Activated CD4-positive, alpha-beta T cell treated with anti-CD3 and anti-CD28 coated beads, Interleukin-2, amount 10 ng/mL, durations not matched to agents 7 days and 5 days (primary cell): ENCODE measurements around the gene PCDH17. TPM values are rescaled to one million over a fixed set of nuclear protein-coding genes. Genes with fewer than 3 reads are reported as not detected.

Source experiments
- CTCF ChIA-PET: fragments of 350-600 bp; sonication (Branson Sonifier 250); formaldehyde crosslinking; loops from one replicate; lab custom pipeline; 2021; ENCODE audit warnings: antibody characterized with exemption; lab: Charles Lee
- POLR2A ChIA-PET: fragments of 350-600 bp; sonication (Branson Sonifier 250); formaldehyde crosslinking; loops from one replicate; lab custom pipeline; 2021; ENCODE audit warnings: antibody characterized with exemption; lab: Charles Lee
- DNase-seq: peaks from one replicate; pipeline ENCODE4 v3.0.0-alpha.2; 2020
- H3K27ac Mint-ChIP-seq: one replicate; pipeline ENCODE4 v1.8.0; 2021; ENCODE audit warnings: mild to moderate bottlenecking, moderate library complexity, mixed read lengths
- H3K27me3 Mint-ChIP-seq: one replicate; pipeline ENCODE4 v1.8.0; 2021; ENCODE audit warnings: mixed read lengths
- H3K36me3 Mint-ChIP-seq: one replicate; pipeline ENCODE4 v1.8.0; 2021; ENCODE audit warnings: low read depth, mixed read lengths
- H3K4me1 Mint-ChIP-seq: one replicate; pipeline ENCODE4 v1.8.0; 2021; ENCODE audit warnings: mixed read lengths
- H3K4me3 Mint-ChIP-seq: one replicate; pipeline ENCODE4 v1.8.0; 2021; ENCODE audit warnings: mild to moderate bottlenecking, moderate library complexity, mixed read lengths
- H3K9me3 Mint-ChIP-seq: one replicate; pipeline ENCODE4 v1.8.0; 2021; ENCODE audit warnings: mixed read lengths
- total RNA-seq, 2 experiments: library from RNA; stranded (reverse); gene quantifications; one replicate each; pipeline ENCODE4 v1.2.3, GENCODE V29; 2021

Gene PCDH17
- total RNA-seq = not detected

GRCh38 chr13:57631596-57632275 lies at the start of gene PCDH17:
Gene PCDH17, plus strand, starts transcription at chr13:57631744. Its CDS starts 803 bp downstream, at chr13:57632547.
- Mint-ChIP-seq H3K27ac (peak within 1 kb of the TSS; percentile 48), H3K4me3 (peak within 1 kb of the TSS; percentile 69), H3K4me1 (peaks cover 19% of the 10 kb centered on the region), H3K36me3 (peaks cover 6% of the 10 kb centered on the region), H3K27me3 (peaks cover 61% of the 10 kb centered on the region), H3K9me3 (peaks cover 3% of the 10 kb centered on the region)
- ChIA-PET POLR2A (no interaction called here), CTCF (no interaction called here)
- peak; percentile 7 for DNase-seq

- Mint-ChIP-seq H3K36me3 (no peaks in the 10 kb centered on the region), H3K4me3 (no peak overlapping the region), H3K9me3 (no peaks in the 10 kb centered on the region), H3K27ac (no peak overlapping the region), H3K27me3 (no peaks in the 10 kb centered on the region), H3K4me1 (no peaks in the 10 kb centered on the region)
- no peak for DNase-seq
- ChIA-PET CTCF (no interaction called here), POLR2A (no interaction called here)
Measured at GRCh38 chr13:57582032-57582431, 49.5 kb upstream of the PCDH17 start.

GRCh38 chr13:57583529-57583928 lies 48.0 kb upstream of the PCDH17 start:
- POLR2A ChIA-PET = no interaction called here
- CTCF ChIA-PET = no interaction called here
- H3K4me1 Mint-ChIP-seq = no peaks in the 10 kb centered on the region
- H3K4me3 Mint-ChIP-seq = no peak overlapping the region
- H3K27ac Mint-ChIP-seq = no peak overlapping the region
- H3K36me3 Mint-ChIP-seq = no peaks in the 10 kb centered on the region
- H3K27me3 Mint-ChIP-seq = no peaks in the 10 kb centered on the region
- no peaks in the 10 kb centered on the region for H3K9me3 Mint-ChIP-seq
- DNase-seq = no peak

- no peak overlapping the region for H3K4me3 Mint-ChIP-seq
- CTCF ChIA-PET = no interaction called here
- H3K27me3 Mint-ChIP-seq = no peaks in the 10 kb centered on the region
- POLR2A ChIA-PET = no interaction called here
- no peaks in the 10 kb centered on the region for H3K9me3 Mint-ChIP-seq
- no peak for DNase-seq
- no peaks in the 10 kb centered on the region for H3K36me3 Mint-ChIP-seq
- no peak overlapping the region for H3K27ac Mint-ChIP-seq
- H3K4me1 Mint-ChIP-seq = no peaks in the 10 kb centered on the region
Measured at GRCh38 chr13:57588639-57589038, 42.9 kb upstream of the PCDH17 start.

- Mint-ChIP-seq H3K4me3 (no peak overlapping the region), H3K9me3 (no peaks in the 10 kb centered on the region), H3K27ac (no peak overlapping the region), H3K4me1 (no peaks in the 10 kb centered on the region), H3K36me3 (no peaks in the 10 kb centered on the region), H3K27me3 (no peaks in the 10 kb centered on the region)
- ChIA-PET POLR2A (no interaction called here), CTCF (no interaction called here)
- DNase-seq = no peak
Measured at GRCh38 chr13:57595775-57596174, 35.8 kb upstream of the PCDH17 start.

DNA sequence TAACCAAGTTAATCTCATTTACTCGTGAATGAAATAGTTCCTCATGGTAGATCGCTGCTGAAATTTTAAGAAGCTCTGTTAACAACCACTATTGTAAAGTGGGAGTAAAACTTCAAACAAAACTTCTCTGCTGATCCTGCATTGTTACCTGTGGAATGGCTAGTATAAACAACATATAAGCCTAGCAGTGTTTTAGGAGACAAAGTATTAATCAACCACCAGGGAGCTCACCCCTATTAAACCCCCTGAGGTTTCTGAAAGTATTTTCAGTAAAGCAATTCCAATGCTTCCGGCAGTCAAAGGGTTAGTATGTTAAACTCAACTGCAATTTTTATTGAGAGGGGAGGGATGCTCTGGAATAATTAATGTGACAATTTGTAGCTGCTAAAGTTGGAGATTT lies 30.0 kb upstream of the PCDH17 start:
- Mint-ChIP-seq H3K9me3 (no peaks in the 10 kb centered on the region), H3K36me3 (no peaks in the 10 kb centered on the region), H3K27ac (no peak overlapping the region), H3K4me1 (no peaks in the 10 kb centered on the region), H3K4me3 (no peak overlapping the region), H3K27me3 (no peaks in the 10 kb centered on the region)
- no peak for DNase-seq
- ChIA-PET CTCF (no interaction called here), POLR2A (no interaction called here)

- DNase-seq = no peak
- ChIA-PET POLR2A (no interaction called here), CTCF (no interaction called here)
- no peaks in the 10 kb centered on the region for H3K4me1 Mint-ChIP-seq
- H3K27me3 Mint-ChIP-seq = no peaks in the 10 kb centered on the region
- H3K4me3 Mint-ChIP-seq = no peak overlapping the region
- H3K9me3 Mint-ChIP-seq = no peaks in the 10 kb centered on the region
- no peak overlapping the region for H3K27ac Mint-ChIP-seq
- no peaks in the 10 kb centered on the region for H3K36me3 Mint-ChIP-seq
Measured at GRCh38 chr13:57604442-57604841, 27.1 kb upstream of the PCDH17 start.

DNA sequence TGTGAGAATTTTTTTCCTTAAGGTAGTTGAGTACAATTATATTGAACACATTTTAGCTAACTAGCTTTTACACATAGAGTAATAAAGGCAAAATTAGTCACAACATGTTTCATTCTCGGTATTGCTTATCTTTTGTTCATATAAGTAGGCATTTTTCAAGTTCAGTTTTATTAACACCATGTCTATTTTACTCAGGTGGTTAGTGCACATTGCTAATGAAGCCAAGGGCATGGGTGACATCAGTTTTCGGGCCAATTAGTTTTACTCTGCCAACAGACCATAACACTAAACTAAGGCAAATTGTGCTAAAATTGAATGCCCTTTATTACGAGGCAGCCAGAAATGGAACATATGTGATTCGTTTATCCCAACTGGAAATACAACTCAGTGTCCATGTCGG lies 19.6 kb upstream of the PCDH17 start:
- H3K4me1 Mint-ChIP-seq = no peaks in the 10 kb centered on the region
- ChIA-PET POLR2A (no interaction called here), CTCF (no interaction called here)

GRCh38 chr13:57612568-57612967 lies 19.0 kb upstream of the PCDH17 start:
- no peaks in the 10 kb centered on the region for H3K4me1 Mint-ChIP-seq
- DNase-seq = no peak
- H3K27ac Mint-ChIP-seq = no peak overlapping the region
- no peaks in the 10 kb centered on the region for H3K9me3 Mint-ChIP-seq
- no peaks in the 10 kb centered on the region for H3K27me3 Mint-ChIP-seq
- no peaks in the 10 kb centered on the region for H3K36me3 Mint-ChIP-seq
- no peak overlapping the region for H3K4me3 Mint-ChIP-seq
- ChIA-PET POLR2A (no interaction called here), CTCF (no interaction called here)

More for the DNA sequence above, 19.6 kb upstream of the PCDH17 start:
- Mint-ChIP-seq H3K9me3 (no peaks in the 10 kb centered on the region), H3K27me3 (no peaks in the 10 kb centered on the region), H3K4me3 (no peak overlapping the region), H3K27ac (no peak overlapping the region), H3K36me3 (no peaks in the 10 kb centered on the region)
- no peak for DNase-seq

- Mint-ChIP-seq H3K36me3 (no peaks in the 10 kb centered on the region), H3K4me3 (no peak overlapping the region), H3K27me3 (peaks cover 17% of the 10 kb centered on the region), H3K9me3 (no peaks in the 10 kb centered on the region), H3K27ac (no peak overlapping the region), H3K4me1 (peaks cover under 1% of the 10 kb centered on the region)
- POLR2A ChIA-PET = no interaction called here
- CTCF ChIA-PET = interaction anchor here (1.6 kb wide), 1 partner anchor 8 kb away, joined by 5 read pairs; no protein-coding TSS in a partner anchor
- peak; percentile 33 for DNase-seq
Measured at GRCh38 chr13:57624565-57625435, 6.7 kb upstream of the PCDH17 start.

GRCh38 chr13:57627663-57628062 lies 3.9 kb upstream of the PCDH17 start:
- H3K27ac Mint-ChIP-seq = no peak overlapping the region
- peaks cover 3% of the 10 kb centered on the region for H3K36me3 Mint-ChIP-seq
- peaks cover 19% of the 10 kb centered on the region for H3K4me1 Mint-ChIP-seq
- ChIA-PET POLR2A (no interaction called here), CTCF (no interaction called here)
- H3K9me3 Mint-ChIP-seq = no peaks in the 10 kb centered on the region
- no peak overlapping the region for H3K4me3 Mint-ChIP-seq
- H3K27me3 Mint-ChIP-seq = peaks cover 44% of the 10 kb centered on the region
- DNase-seq = no peak

- Mint-ChIP-seq H3K4me1 (peaks cover 19% of the 10 kb centered on the region), H3K27ac (peak overlapping the region; percentile 46), H3K9me3 (peaks cover 3% of the 10 kb centered on the region), H3K36me3 (peaks cover 6% of the 10 kb centered on the region), H3K27me3 (peaks cover 55% of the 10 kb centered on the region), H3K4me3 (no peak overlapping the region)
- ChIA-PET POLR2A (no interaction called here), CTCF (no interaction called here)
- no peak for DNase-seq
Measured at GRCh38 chr13:57629391-57629804, 2.1 kb upstream of the PCDH17 start.

DNA sequence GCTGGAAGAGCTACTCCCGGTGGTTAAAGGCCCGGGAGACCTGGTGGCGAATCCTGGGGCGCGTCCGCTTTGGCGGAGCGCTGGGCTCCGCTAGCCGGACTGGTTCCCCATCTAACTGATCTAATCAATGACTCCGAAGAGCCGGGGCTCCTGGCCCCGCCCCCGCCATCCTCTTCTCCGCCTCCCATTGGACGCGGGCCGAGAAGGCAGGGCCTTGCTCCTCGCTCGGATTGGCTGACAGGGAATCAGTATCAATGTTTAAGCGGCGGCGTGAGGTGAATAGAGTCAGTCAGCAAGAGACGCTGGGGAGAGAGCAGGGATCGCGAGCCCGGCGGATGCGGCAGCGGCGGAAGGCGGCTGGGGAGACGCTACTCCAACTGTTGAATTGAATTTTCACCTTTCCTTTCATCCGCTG lies 1.7 kb upstream of the PCDH17 start:
- peak overlapping the region; percentile 44 for H3K4me3 Mint-ChIP-seq
- no peak for DNase-seq
- peaks cover 3% of the 10 kb centered on the region for H3K9me3 Mint-ChIP-seq
- peaks cover 6% of the 10 kb centered on the region for H3K36me3 Mint-ChIP-seq
- H3K4me1 Mint-ChIP-seq = peaks cover 19% of the 10 kb centered on the region
- POLR2A ChIA-PET = no interaction called here
- peaks cover 59% of the 10 kb centered on the region for H3K27me3 Mint-ChIP-seq
- CTCF ChIA-PET = no interaction called here
- no peak overlapping the region for H3K27ac Mint-ChIP-seq
